ENCODE results near the gene RNF44.

Gene RNF44

GRCh38 chr5:176524987-176525386 is 12.2 kb downstream of the RNF44 start:
- no peak overlapping the region for H3K4me3 ChIP-seq (ENCODE audit: severe bottlenecking)
- no peak for TF ChIP-seq CTCF (IDR thresholded peaks at IDR 0.05; ENCODE audit: poor library complexity, severe bottlenecking)

GRCh38 chr5:176524138-176524537 is 13.1 kb downstream of the RNF44 start:
- TF ChIP-seq CTCF (IDR thresholded peaks at IDR 0.05; ENCODE audit: poor library complexity, severe bottlenecking): no peak
- no peak overlapping the region for H3K4me3 ChIP-seq (ENCODE audit: severe bottlenecking)
- H3K36me3 ChIP-seq (ENCODE audit: low read depth): peaks cover 21% of the 10 kb centered on the region
- DNase-seq (ENCODE audit: low spot score) (no peak), ATAC-seq (ENCODE audit: low read depth) (no peak)
- H3K27ac ChIP-seq (ENCODE audit: poor library complexity, severe bottlenecking): no peak overlapping the region
- H3K27me3 ChIP-seq (ENCODE audit: insufficient read depth, poor library complexity, severe bottlenecking): no peaks in the 10 kb centered on the region
- no peaks in the 10 kb centered on the region for H3K9me3 ChIP-seq (ENCODE audit: severe bottlenecking)
- no peaks in the 10 kb centered on the region for H3K4me1 ChIP-seq (ENCODE audit: insufficient read depth, poor library complexity, severe bottlenecking)

More at GRCh38 chr5:176524987-176525386, 12.2 kb downstream of the RNF44 start:
- H3K27ac ChIP-seq (ENCODE audit: poor library complexity, severe bottlenecking): no peak overlapping the region
- H3K27me3 ChIP-seq (ENCODE audit: insufficient read depth, poor library complexity, severe bottlenecking): no peaks in the 10 kb centered on the region
- DNase-seq (ENCODE audit: low spot score) (no peak), ATAC-seq (ENCODE audit: low read depth) (no peak)
- H3K36me3 ChIP-seq (ENCODE audit: low read depth): peaks cover 28% of the 10 kb centered on the region
- no peaks in the 10 kb centered on the region for H3K4me1 ChIP-seq (ENCODE audit: insufficient read depth, poor library complexity, severe bottlenecking)
- H3K9me3 ChIP-seq (ENCODE audit: severe bottlenecking): no peaks in the 10 kb centered on the region

GRCh38 chr5:176521699-176522263 is 15.4 kb downstream of the RNF44 start:
- DNase-seq (ENCODE audit: low spot score) (no peak), ATAC-seq (ENCODE audit: low read depth) (peak; percentile 40; the same call in 2 of the 3 replicates)
- Histone ChIP-seq H3K4me1 (ENCODE audit: insufficient read depth, poor library complexity, severe bottlenecking) (no peaks in the 10 kb centered on the region), H3K27me3 (ENCODE audit: insufficient read depth, poor library complexity, severe bottlenecking) (no peaks in the 10 kb centered on the region), H3K27ac (ENCODE audit: poor library complexity, severe bottlenecking) (no peak overlapping the region), H3K9me3 (ENCODE audit: severe bottlenecking) (no peaks in the 10 kb centered on the region), H3K36me3 (ENCODE audit: low read depth) (peaks cover 4% of the 10 kb centered on the region; the same call in 1 of the 2 replicates), H3K4me3 (ENCODE audit: severe bottlenecking) (no peak overlapping the region)
- no peak for TF ChIP-seq CTCF (IDR thresholded peaks at IDR 0.05; ENCODE audit: poor library complexity, severe bottlenecking)

GRCh38 chr5:176521286-176521685 is 15.9 kb downstream of the RNF44 start:
- Histone ChIP-seq H3K4me3 (ENCODE audit: severe bottlenecking) (no peak overlapping the region), H3K27ac (ENCODE audit: poor library complexity, severe bottlenecking) (no peak overlapping the region), H3K36me3 (ENCODE audit: low read depth) (no peaks in the 10 kb centered on the region), H3K27me3 (ENCODE audit: insufficient read depth, poor library complexity, severe bottlenecking) (no peaks in the 10 kb centered on the region), H3K4me1 (ENCODE audit: insufficient read depth, poor library complexity, severe bottlenecking) (no peaks in the 10 kb centered on the region), H3K9me3 (ENCODE audit: severe bottlenecking) (no peaks in the 10 kb centered on the region)
- no peak for TF ChIP-seq CTCF (IDR thresholded peaks at IDR 0.05; ENCODE audit: poor library complexity, severe bottlenecking)
- no peak for DNase-seq (ENCODE audit: low spot score)
- ATAC-seq (ENCODE audit: low read depth): peak; percentile 4; the same call in 1 of the 3 replicates

All from RWPE2 (cell line).